Measurements from ENCODE around the gene CDK10.
"Not testable (repeated sequence)": the region's sequence is repeated elsewhere in the genome, so short reads cannot be mapped to it uniquely, and the experiment has no call there.

- TF ChIP-seq CTCF, POLR2A (IDR thresholded peaks at IDR 0.05): not testable (repeated sequence)
These were observed 14.9 kb upstream of the CDK10 start for GRCh38 chr16:89671565-89671964.
